ENCODE measurements around the gene KRT76. TPM values are rescaled to one million over a fixed set of nuclear protein-coding genes. Genes with fewer than 3 reads are reported as not detected.

The KRT76 gene
- total RNA-seq, 1 experiment from 2014 or later, result not detected

DNA sequence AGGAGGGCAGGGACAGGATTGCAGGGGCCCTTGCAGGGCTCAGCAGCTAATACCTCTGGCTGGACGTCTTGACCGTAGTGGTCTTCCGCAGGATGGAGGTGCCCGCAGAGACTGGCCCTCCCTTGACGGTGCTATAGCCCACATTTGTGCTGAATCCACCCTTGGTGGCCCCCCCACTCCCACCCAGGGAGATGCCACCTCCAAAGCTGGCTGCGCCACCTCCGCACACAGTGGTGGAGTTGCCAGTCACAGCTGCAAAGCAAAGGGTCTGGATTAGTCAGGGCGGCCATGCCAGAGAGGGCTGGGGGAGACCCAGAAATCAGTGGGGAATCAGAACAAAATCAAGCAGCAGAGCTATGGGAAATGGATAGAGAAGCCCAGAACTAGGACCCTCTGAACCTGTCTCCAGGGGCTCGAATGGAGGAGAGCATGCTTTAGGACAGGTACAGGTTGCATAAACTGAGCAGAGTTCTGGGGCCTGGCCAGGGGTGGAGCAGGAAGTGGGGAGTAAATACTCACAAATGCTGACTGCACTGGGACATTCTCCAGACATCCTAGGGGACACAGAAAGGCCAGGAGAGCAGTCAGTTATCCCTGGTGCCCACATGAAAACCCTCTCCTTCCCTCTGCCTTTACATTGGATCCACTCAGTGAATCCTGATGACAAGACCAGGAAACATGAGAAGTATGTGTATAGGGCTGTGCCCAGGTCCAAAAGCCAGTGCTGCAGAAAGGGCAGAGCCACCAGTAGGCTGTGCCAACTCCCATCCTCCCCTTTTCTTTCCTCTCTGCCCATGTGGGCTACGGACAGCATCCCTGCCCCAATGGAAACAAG, 44.9 kb upstream of the KRT76 start:
- TF ChIP-seq, protein P1, sequence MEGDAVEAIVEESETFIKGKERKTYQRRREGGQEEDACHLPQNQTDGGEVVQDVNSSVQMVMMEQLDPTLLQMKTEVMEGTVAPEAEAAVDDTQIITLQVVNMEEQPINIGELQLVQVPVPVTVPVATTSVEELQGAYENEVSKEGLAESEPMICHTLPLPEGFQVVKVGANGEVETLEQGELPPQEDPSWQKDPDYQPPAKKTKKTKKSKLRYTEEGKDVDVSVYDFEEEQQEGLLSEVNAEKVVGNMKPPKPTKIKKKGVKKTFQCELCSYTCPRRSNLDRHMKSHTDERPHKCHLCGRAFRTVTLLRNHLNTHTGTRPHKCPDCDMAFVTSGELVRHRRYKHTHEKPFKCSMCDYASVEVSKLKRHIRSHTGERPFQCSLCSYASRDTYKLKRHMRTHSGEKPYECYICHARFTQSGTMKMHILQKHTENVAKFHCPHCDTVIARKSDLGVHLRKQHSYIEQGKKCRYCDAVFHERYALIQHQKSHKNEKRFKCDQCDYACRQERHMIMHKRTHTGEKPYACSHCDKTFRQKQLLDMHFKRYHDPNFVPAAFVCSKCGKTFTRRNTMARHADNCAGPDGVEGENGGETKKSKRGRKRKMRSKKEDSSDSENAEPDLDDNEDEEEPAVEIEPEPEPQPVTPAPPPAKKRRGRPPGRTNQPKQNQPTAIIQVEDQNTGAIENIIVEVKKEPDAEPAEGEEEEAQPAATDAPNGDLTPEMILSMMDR (IDR thresholded peaks at IDR 0.05; ENCODE audit: insufficient read depth in 1 of 2, low read depth in 1 of 2, low read length in 1 of 2, severe bottlenecking in 1 of 2, unreplicated experiment in 1 of 2), result no peak
- no peaks in the 10 kb centered on the region for H3K36me3 Mint-ChIP-seq (ENCODE audit: insufficient read depth, unreplicated experiment)
- peaks cover 31% of the 10 kb centered on the region for H3K4me1 Mint-ChIP-seq (ENCODE audit: low read depth, unreplicated experiment)
- Histone ChIP-seq H3K4me3 (ENCODE audit: low read depth, low read length) (no peak overlapping the region), H3K27me3 (replicated peaks; ENCODE audit: control insufficient read depth, insufficient read depth, low read length) (no peaks in the 10 kb centered on the region), H3K9me3 (no peaks in the 10 kb centered on the region), H3K36me3 (ENCODE audit: control insufficient read depth, insufficient read depth, low read length) (no peaks in the 10 kb centered on the region), H3K4me1 (peaks cover 23% of the 10 kb centered on the region)
- intact Hi-C loops (cut with micrococcal nuclease; ENCODE audit: unreplicated experiment), result no loop called here
- DNase-seq, result no peak
- no peak overlapping the region for H3K4me3 Mint-ChIP-seq (ENCODE audit: unreplicated experiment)
- POLR2A ChIA-PET, result no interaction called here
- H3K27me3 Mint-ChIP-seq (ENCODE audit: insufficient read depth, unreplicated experiment), result no peaks in the 10 kb centered on the region
- CTCF ChIA-PET, result interaction anchor here (0.5 kb wide), 1 partner anchor 745 kb away, joined by 3 read pairs; no protein-coding TSS in a partner anchor
- H3K27ac Mint-ChIP-seq (ENCODE audit: unreplicated experiment), result peak overlapping the region; percentile 15
- BruUV-seq (replicated peaks), result no TSS peak
- no peaks in the 10 kb centered on the region for H3K9me3 Mint-ChIP-seq (ENCODE audit: unreplicated experiment)

DNA sequence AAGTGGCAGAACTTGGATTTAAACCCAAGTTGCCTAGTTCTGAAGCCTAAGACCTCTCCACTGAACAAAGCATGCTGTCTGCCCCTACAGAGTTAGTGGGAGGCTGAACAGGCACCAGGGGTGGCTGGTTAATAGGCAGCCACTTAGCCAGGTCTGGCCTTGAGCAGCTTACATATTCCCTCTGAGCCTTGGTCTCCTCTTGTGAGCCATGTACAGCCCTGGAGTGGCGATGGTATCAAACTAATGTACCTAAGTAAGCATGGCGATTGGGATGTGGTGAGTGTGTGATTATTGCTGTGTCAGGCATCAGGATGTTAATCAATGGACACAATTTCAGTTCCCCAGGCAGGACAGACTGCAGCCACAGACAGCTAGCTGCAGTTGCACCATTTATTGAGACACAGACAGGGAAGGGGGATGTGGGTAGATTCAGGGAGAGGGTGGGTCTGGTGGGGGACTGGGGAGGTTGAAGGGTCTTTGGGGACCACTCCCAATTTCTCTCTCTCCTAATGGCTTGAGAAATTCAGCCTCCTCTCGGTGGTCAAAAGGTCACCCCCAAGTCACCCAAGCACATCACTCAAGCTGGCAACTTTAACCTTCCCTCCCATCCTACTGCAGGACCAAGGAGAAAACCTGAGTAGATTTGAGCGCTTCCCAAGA, 44.1 kb upstream of the KRT76 start:
- TF ChIP-seq, protein P1 (IDR thresholded peaks at IDR 0.05; ENCODE audit: insufficient read depth in 1 of 2, low read depth in 1 of 2, low read length in 1 of 2, severe bottlenecking in 1 of 2, unreplicated experiment in 1 of 2), result no peak
- no peaks in the 10 kb centered on the region for H3K9me3 ChIP-seq
- H3K27me3 Mint-ChIP-seq (ENCODE audit: insufficient read depth, unreplicated experiment), result no peaks in the 10 kb centered on the region
- no peak for DNase-seq
- peaks cover 15% of the 10 kb centered on the region for H3K4me1 ChIP-seq
- H3K4me1 Mint-ChIP-seq (ENCODE audit: low read depth, unreplicated experiment), result peaks cover 26% of the 10 kb centered on the region
- no peak overlapping the region for H3K4me3 Mint-ChIP-seq (ENCODE audit: unreplicated experiment)
- BruUV-seq (replicated peaks), result no TSS peak
- H3K9me3 Mint-ChIP-seq (ENCODE audit: unreplicated experiment), result no peaks in the 10 kb centered on the region
- ChIA-PET CTCF (interaction anchor here (0.5 kb wide), 1 partner anchor 744 kb away, joined by 3 read pairs; no protein-coding TSS in a partner anchor), POLR2A (no interaction called here)
- peak overlapping the region; percentile 15 for H3K27ac Mint-ChIP-seq (ENCODE audit: unreplicated experiment)
- no peaks in the 10 kb centered on the region for H3K27me3 ChIP-seq (replicated peaks; ENCODE audit: control insufficient read depth, insufficient read depth, low read length)
- no peaks in the 10 kb centered on the region for H3K36me3 ChIP-seq (ENCODE audit: control insufficient read depth, insufficient read depth, low read length)
- intact Hi-C loops (cut with micrococcal nuclease; ENCODE audit: unreplicated experiment), result no loop called here
- no peaks in the 10 kb centered on the region for H3K36me3 Mint-ChIP-seq (ENCODE audit: insufficient read depth, unreplicated experiment)
- H3K4me3 ChIP-seq (ENCODE audit: low read depth, low read length), result no peak overlapping the region

DNA sequence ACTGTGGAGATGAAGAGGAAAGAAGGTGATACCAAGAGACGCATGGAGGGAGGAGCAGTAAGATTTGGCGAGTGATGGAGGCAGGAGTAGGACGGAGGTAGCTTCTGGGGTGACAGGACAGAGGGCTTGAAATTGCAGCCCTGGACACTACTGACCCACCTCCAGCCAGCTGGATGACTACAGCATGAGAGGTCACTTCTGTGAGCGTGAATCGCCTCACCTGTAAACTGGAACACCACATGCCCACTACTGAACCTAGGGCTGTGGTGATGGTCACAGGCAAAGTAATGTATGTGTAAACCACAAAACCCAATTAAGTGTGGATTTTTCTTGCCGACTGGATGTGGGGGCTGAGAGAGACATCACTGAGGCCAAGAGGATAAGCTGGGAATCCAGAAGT, 43.4 kb upstream of the KRT76 start:
- no peak for DNase-seq
- no peaks in the 10 kb centered on the region for H3K27me3 ChIP-seq (replicated peaks; ENCODE audit: control insufficient read depth, insufficient read depth, low read length)
- Mint-ChIP-seq H3K9me3 (ENCODE audit: unreplicated experiment) (no peaks in the 10 kb centered on the region), H3K4me1 (ENCODE audit: low read depth, unreplicated experiment) (peaks cover 21% of the 10 kb centered on the region), H3K27me3 (ENCODE audit: insufficient read depth, unreplicated experiment) (no peaks in the 10 kb centered on the region), H3K27ac (ENCODE audit: unreplicated experiment) (peak overlapping the region; percentile 10), H3K36me3 (ENCODE audit: insufficient read depth, unreplicated experiment) (no peaks in the 10 kb centered on the region), H3K4me3 (ENCODE audit: unreplicated experiment) (no peak overlapping the region)
- no peak overlapping the region for H3K4me3 ChIP-seq (ENCODE audit: low read depth, low read length)
- H3K4me1 ChIP-seq, result peaks cover 10% of the 10 kb centered on the region
- BruUV-seq (replicated peaks), result no TSS peak
- ChIA-PET CTCF (no interaction called here), POLR2A (no interaction called here)
- no peaks in the 10 kb centered on the region for H3K36me3 ChIP-seq (ENCODE audit: control insufficient read depth, insufficient read depth, low read length)
- no peaks in the 10 kb centered on the region for H3K9me3 ChIP-seq
- TF ChIP-seq, protein P1 (IDR thresholded peaks at IDR 0.05; ENCODE audit: insufficient read depth in 1 of 2, low read depth in 1 of 2, low read length in 1 of 2, severe bottlenecking in 1 of 2, unreplicated experiment in 1 of 2), result no peak
- intact Hi-C loops (cut with micrococcal nuclease; ENCODE audit: unreplicated experiment), result no loop called here

Measured in Caco-2 (cell line).